Stimulated activated naive B cell treated with anti-CD40 and anti-IgM and Interleukin-4, amounts not matched to agents 10 μg/mL and 1 μg/mL and 100 μg/mL, for 72 hours (primary cell): ENCODE measurements around the gene MINDY1.

ENCODE experiments used
- ATAC-seq, 2 donors: fragments of 150-1000 bp; cut with Tn5 transposase; replicated peaks; 2 replicates each; pipeline ENCODE4 v1.10.0; 2021; ENCODE audit warnings: moderate library complexity in 1 of 2
- DNase-seq: peaks from one replicate; pipeline ENCODE4 v3.0.0; 2021
- H3K27ac Mint-ChIP-seq: one replicate; pipeline ENCODE4 v1.8.0; 2022; ENCODE audit warnings: mild to moderate bottlenecking, mixed read lengths
- H3K27me3 Mint-ChIP-seq, 2 donors: one replicate each; pipeline ENCODE4 v1.8.0; 2022; ENCODE audit warnings: mixed read lengths in 2 of 2
- H3K36me3 Mint-ChIP-seq, 2 donors: one replicate each; pipeline ENCODE4 v1.8.0; 2022; ENCODE audit warnings: mixed read lengths in 2 of 2, mild to moderate bottlenecking in 1 of 2
- H3K4me1 Mint-ChIP-seq, 2 donors: one replicate each; pipeline ENCODE4 v1.8.0; 2022; ENCODE audit warnings: mixed read lengths in 2 of 2, mild to moderate bottlenecking in 1 of 2
- H3K4me3 Mint-ChIP-seq, 2 donors: one replicate each; pipeline ENCODE4 v1.8.0; 2022; ENCODE audit warnings: mild to moderate bottlenecking in 2 of 2, mixed read lengths in 2 of 2, moderate library complexity in 1 of 2
- H3K9me3 Mint-ChIP-seq, 2 donors: one replicate each; pipeline ENCODE4 v1.8.0; 2022; ENCODE audit warnings: mixed read lengths in 2 of 2, mild to moderate bottlenecking in 1 of 2

MINDY1 gene

GRCh38 chr1:151006327-151007052, at the start of gene MINDY1:
MINDY1 (minus strand) TSS chr1:151006902; CDS start chr1:151002617, 4,285 bp downstream.
- H3K27me3 Mint-ChIP-seq = no peaks in the 10 kb centered on the region
- no peaks in the 10 kb centered on the region for H3K9me3 Mint-ChIP-seq
- H3K4me3 Mint-ChIP-seq = peak within 1 kb of the TSS; percentile 97
- ATAC-seq (peak; percentile 63 to 66), DNase-seq (peak; percentile 30)
- peak within 1 kb of the TSS; percentile 98 for H3K27ac Mint-ChIP-seq
- peaks cover 10 to 11% of the 10 kb centered on the region in 2 donors for H3K36me3 Mint-ChIP-seq
- H3K4me1 Mint-ChIP-seq = peaks cover 44 to 66% of the 10 kb centered on the region in 2 donors

- no peaks in the 10 kb centered on the region for H3K27me3 Mint-ChIP-seq
- H3K27ac Mint-ChIP-seq = peak overlapping the region; percentile 99
- H3K9me3 Mint-ChIP-seq = no peaks in the 10 kb centered on the region
- H3K36me3 Mint-ChIP-seq = peaks cover 54 to 63% of the 10 kb centered on the region in 2 donors
- peaks cover 50 to 70% of the 10 kb centered on the region in 2 donors for H3K4me1 Mint-ChIP-seq
- H3K4me3 Mint-ChIP-seq = peak overlapping the region; percentile 94 to 95
- no peak for ATAC-seq
- no peak for DNase-seq
Measured at GRCh38 chr1:151056149-151056548, 49.4 kb upstream of the MINDY1 start.

GRCh38 chr1:151055581-151055980, 48.9 kb upstream of the MINDY1 start:
- no peaks in the 10 kb centered on the region for H3K27me3 Mint-ChIP-seq
- DNase-seq (no peak), ATAC-seq (no peak)
- peak overlapping the region; percentile 94 to 95 for H3K4me3 Mint-ChIP-seq
- peaks cover 54 to 63% of the 10 kb centered on the region in 2 donors for H3K36me3 Mint-ChIP-seq
- H3K9me3 Mint-ChIP-seq = no peaks in the 10 kb centered on the region
- peak overlapping the region; percentile 74 for H3K27ac Mint-ChIP-seq
- H3K4me1 Mint-ChIP-seq = peaks cover 46 to 64% of the 10 kb centered on the region in 2 donors

- DNase-seq (no peak), ATAC-seq (no peak)
- H3K27me3 Mint-ChIP-seq = no peaks in the 10 kb centered on the region
- peak overlapping the region; percentile 6 to 18 for H3K4me3 Mint-ChIP-seq
- H3K4me1 Mint-ChIP-seq = peaks cover 44 to 63% of the 10 kb centered on the region in 2 donors
- H3K27ac Mint-ChIP-seq = peak overlapping the region; percentile 86
- no peaks in the 10 kb centered on the region for H3K9me3 Mint-ChIP-seq
- H3K36me3 Mint-ChIP-seq = peaks cover 54 to 63% of the 10 kb centered on the region in 2 donors
Measured at GRCh38 chr1:151054971-151055547, 48.4 kb upstream of the MINDY1 start.

GRCh38 chr1:151051356-151052009, 44.8 kb upstream of the MINDY1 start:
- Mint-ChIP-seq H3K27ac (peak overlapping the region; percentile 37), H3K4me1 (peaks cover 42 to 66% of the 10 kb centered on the region in 2 donors), H3K36me3 (peaks cover 29 to 37% of the 10 kb centered on the region in 2 donors), H3K9me3 (no peaks in the 10 kb centered on the region), H3K27me3 (no peaks in the 10 kb centered on the region), H3K4me3 (no peak overlapping the region)
- no peak for DNase-seq
- no peak for ATAC-seq

- H3K27me3 Mint-ChIP-seq = no peaks in the 10 kb centered on the region
- peaks cover 29 to 58% of the 10 kb centered on the region in 2 donors for H3K4me1 Mint-ChIP-seq
- no peaks in the 10 kb centered on the region for H3K9me3 Mint-ChIP-seq
- ATAC-seq (no peak), DNase-seq (no peak)
- H3K4me3 Mint-ChIP-seq = no peak overlapping the region
- peak overlapping the region; percentile 56 for H3K27ac Mint-ChIP-seq
- peaks cover 19 to 26% of the 10 kb centered on the region in 2 donors for H3K36me3 Mint-ChIP-seq
Measured at GRCh38 chr1:151050051-151050688, 43.5 kb upstream of the MINDY1 start.

- ATAC-seq (no peak), DNase-seq (no peak)
- H3K27ac Mint-ChIP-seq = no peak overlapping the region
- H3K36me3 Mint-ChIP-seq = peaks cover 14 to 20% of the 10 kb centered on the region in 2 donors
- H3K9me3 Mint-ChIP-seq = no peaks in the 10 kb centered on the region
- H3K4me3 Mint-ChIP-seq = no peak overlapping the region
- H3K27me3 Mint-ChIP-seq = no peaks in the 10 kb centered on the region
- H3K4me1 Mint-ChIP-seq = peaks cover 24 to 52% of the 10 kb centered on the region in 2 donors
Measured at GRCh38 chr1:151049458-151049857, 42.8 kb upstream of the MINDY1 start.

GRCh38 chr1:151048645-151049032, 41.9 kb upstream of the MINDY1 start:
- H3K27me3 Mint-ChIP-seq = no peaks in the 10 kb centered on the region
- DNase-seq (no peak), ATAC-seq (no peak)
- H3K4me1 Mint-ChIP-seq = peaks cover 23 to 49% of the 10 kb centered on the region in 2 donors
- H3K4me3 Mint-ChIP-seq = peak overlapping the region; percentile 88 to 95
- no peaks in the 10 kb centered on the region for H3K9me3 Mint-ChIP-seq
- H3K36me3 Mint-ChIP-seq = peaks cover 11 to 18% of the 10 kb centered on the region in 2 donors
- peak overlapping the region; percentile 97 for H3K27ac Mint-ChIP-seq

GRCh38 chr1:151047925-151048644, 41.4 kb upstream of the MINDY1 start:
- H3K36me3 Mint-ChIP-seq = peaks cover 10 to 20% of the 10 kb centered on the region in 2 donors
- peak overlapping the region; percentile 88 to 95 for H3K4me3 Mint-ChIP-seq
- ATAC-seq (peak; percentile 79 to 85), DNase-seq (peak; percentile 57)
- H3K27ac Mint-ChIP-seq = peak overlapping the region; percentile 97
- no peaks in the 10 kb centered on the region for H3K9me3 Mint-ChIP-seq
- H3K4me1 Mint-ChIP-seq = peaks cover 23 to 48% of the 10 kb centered on the region in 2 donors
- no peaks in the 10 kb centered on the region for H3K27me3 Mint-ChIP-seq

- H3K27me3 Mint-ChIP-seq = no peaks in the 10 kb centered on the region
- peaks cover 12 to 19% of the 10 kb centered on the region in 2 donors for H3K36me3 Mint-ChIP-seq
- DNase-seq (peak; percentile 47), ATAC-seq (peak; percentile 70 to 76)
- H3K4me1 Mint-ChIP-seq = peaks cover 23 to 48% of the 10 kb centered on the region in 2 donors
- no peaks in the 10 kb centered on the region for H3K9me3 Mint-ChIP-seq
- H3K27ac Mint-ChIP-seq = peak within 1 kb of the TSS; percentile 97
- H3K4me3 Mint-ChIP-seq = peak within 1 kb of the TSS; percentile 88 to 95
Measured at GRCh38 chr1:151047591-151047924, 40.9 kb upstream of the MINDY1 start, which contains the start of gene C1orf56. C1orf56 (plus strand) TSS chr1:151047751; CDS start chr1:151047848, 97 bp downstream.

GRCh38 chr1:151043163-151043562, 36.5 kb upstream of the MINDY1 start:
- Mint-ChIP-seq H3K9me3 (no peaks in the 10 kb centered on the region), H3K27ac (no peak overlapping the region), H3K4me3 (no peak overlapping the region), H3K27me3 (no peaks in the 10 kb centered on the region), H3K36me3 (peaks cover 7 to 17% of the 10 kb centered on the region in 2 donors), H3K4me1 (peaks cover 9 to 16% of the 10 kb centered on the region in 2 donors)
- DNase-seq = no peak
- ATAC-seq = no peak

- Mint-ChIP-seq H3K4me1 (no peaks in the 10 kb centered on the region), H3K9me3 (no peaks in the 10 kb centered on the region), H3K4me3 (no peak overlapping the region), H3K27ac (no peak overlapping the region), H3K27me3 (no peaks in the 10 kb centered on the region), H3K36me3 (peaks cover 16 to 31% of the 10 kb centered on the region in 2 donors)
- ATAC-seq (no peak), DNase-seq (no peak)
Measured at GRCh38 chr1:151039521-151039920, 32.8 kb upstream of the MINDY1 start.

GRCh38 chr1:151037032-151037431, 30.3 kb upstream of the MINDY1 start:
- no peaks in the 10 kb centered on the region for H3K4me1 Mint-ChIP-seq
- DNase-seq = no peak
- H3K4me3 Mint-ChIP-seq = no peak overlapping the region
- no peak for ATAC-seq
- H3K27me3 Mint-ChIP-seq = no peaks in the 10 kb centered on the region
- H3K27ac Mint-ChIP-seq = no peak overlapping the region
- peaks cover 15 to 31% of the 10 kb centered on the region in 2 donors for H3K36me3 Mint-ChIP-seq
- no peaks in the 10 kb centered on the region for H3K9me3 Mint-ChIP-seq
